H1 (cell line): ENCODE results near the gene GYPC. TPM values are rescaled to one million over a fixed set of nuclear protein-coding genes. Genes with fewer than 3 reads are reported as not detected.

Experiments used
- CTCF ChIA-PET: fragments of 300-600 bp; sonication (Branson Sonifier 250); formaldehyde crosslinking; loops from one replicate; lab custom pipeline; 2021; ENCODE audit not compliant: partially characterized antibody; lab: Charles Lee
- POLR2A ChIA-PET: fragments of 300-600 bp; sonication (Branson Sonifier 250); formaldehyde crosslinking; loops from one replicate; lab custom pipeline; 2021; ENCODE audit warnings: inconsistent platforms; ENCODE audit not compliant: partially characterized antibody; lab: Charles Lee
- DNase-seq, 2 experiments: peaks; one replicate each; pipeline versions ENCODE4 v3.0.0 to v3.0.0-alpha.2; 2010 to 2022; ENCODE audit warnings: low spot score in 2 of 2, low read depth in 1 of 2, mixed read lengths in 1 of 2
- FAIRE-seq: peaks from 2 replicates; lab custom pipeline; 2011; peaks lifted over from hg19 to GRCh38; lab: Jason Lieb, UNC
- H2AFZ ChIP-seq: 2 replicates; pipeline ENCODE4 v1.8.1; 2012; ENCODE audit warnings: low read length, inconsistent platforms
- H2AK5ac ChIP-seq: 2 replicates; pipeline ENCODE4 v1.6.1; 2013; ENCODE audit warnings: low read depth, low read length
- H2BK120ac ChIP-seq: replicated peaks from 2 replicates; pipeline ENCODE3; 2013; ENCODE audit warnings: low read depth, low read length, inconsistent platforms
- H2BK12ac ChIP-seq: 2 replicates; pipeline ENCODE4 v1.6.1; 2013; ENCODE audit warnings: low read depth, low read length
- H2BK15ac ChIP-seq: 2 replicates; pipeline ENCODE4 v1.6.1; 2013; ENCODE audit warnings: low read length
- H2BK20ac ChIP-seq: 2 replicates; pipeline ENCODE4 v1.6.1; 2013; ENCODE audit warnings: low read length
- H2BK5ac ChIP-seq: 2 replicates; pipeline ENCODE4 v1.6.1; 2013; ENCODE audit warnings: low read depth, low read length
- H3K14ac ChIP-seq: 2 replicates; pipeline ENCODE4 v1.6.1; 2013; ENCODE audit warnings: inconsistent platforms; ENCODE audit not compliant: insufficient read length
- H3K18ac ChIP-seq: 2 replicates; pipeline ENCODE4 v1.6.1; 2013; ENCODE audit warnings: low read length; ENCODE audit errors: extremely low read depth
- H3K23ac ChIP-seq: 2 replicates; pipeline ENCODE4 v1.6.1; 2013; ENCODE audit warnings: inconsistent platforms; ENCODE audit not compliant: insufficient read length
- H3K23me2 ChIP-seq: 2 replicates; pipeline ENCODE4 v1.6.1; 2013; ENCODE audit warnings: low read depth, low read length
- H3K27ac ChIP-seq: 2 replicates; pipeline ENCODE4 v1.6.1; 2011; ENCODE audit warnings: low read depth, low read length, inconsistent platforms
- H3K27me3 ChIP-seq, 4 experiments: replicated peaks in 1 of 4; 1 replicate in 1 of 4; 2 replicates in 3 of 4; pipeline versions ENCODE4 v1.6.1 to v1.8.1; 2011 to 2013; ENCODE audit warnings: low read length in 3 of 4, mild to moderate bottlenecking in 3 of 4, inconsistent platforms in 2 of 4, mixed read lengths in 2 of 4, moderate library complexity in 1 of 4; ENCODE audit not compliant: control insufficient read depth in 3 of 4, insufficient read depth in 3 of 4; ENCODE audit errors: extremely low read depth in 1 of 4
- H3K36me3 ChIP-seq, 4 experiments: 2 replicates each; pipeline versions ENCODE4 v1.6.1 to v1.8.1; 2011 to 2013; ENCODE audit warnings: mild to moderate bottlenecking in 4 of 4, low read length in 3 of 4, moderate library complexity in 2 of 4, control low read depth in 1 of 4, inconsistent platforms in 1 of 4; ENCODE audit not compliant: insufficient read depth in 4 of 4, control insufficient read depth in 2 of 4
- H3K4ac ChIP-seq: replicated peaks from 2 replicates; pipeline ENCODE3; 2013; ENCODE audit warnings: low read length, low read depth, mixed read lengths, inconsistent platforms; ENCODE audit not compliant: insufficient read length
- H3K4me1 ChIP-seq, 4 experiments: replicated peaks in 1 of 4; 1 replicate in 1 of 4; 2 replicates in 3 of 4; pipeline versions ENCODE4 v1.6.1 to v1.8.1; 2011 to 2013; ENCODE audit warnings: low read length in 3 of 4, inconsistent platforms in 2 of 4, mixed read lengths in 1 of 4; ENCODE audit not compliant: insufficient read depth in 4 of 4, control insufficient read depth in 3 of 4
- H3K4me2 ChIP-seq, 2 experiments: 2 replicates each; pipeline versions ENCODE4 v1.6.1 to v1.8.1; 2011 to 2013; ENCODE audit warnings: low read depth in 2 of 2, low read length in 2 of 2, control low read depth in 1 of 2, inconsistent platforms in 1 of 2, mild to moderate bottlenecking in 1 of 2; ENCODE audit not compliant: insufficient read depth in 1 of 2
- H3K4me3 ChIP-seq, 4 experiments: fragments of 200-600, 300-600 bp in 1 of 4; sonication (generic), shearing (Covaris generic), sonication (Bioruptor Twin) in 1 of 4; 2 replicates each; pipeline versions ENCODE4 v1.5.1 to v1.8.1; 2011 to 2016; ENCODE audit warnings: low read length in 4 of 4, low read depth in 3 of 4, control low read depth in 2 of 4, inconsistent platforms in 2 of 4, mild to moderate bottlenecking in 2 of 4, mixed read lengths in 1 of 4, moderate library complexity in 1 of 4; ENCODE audit not compliant: insufficient read depth in 2 of 4; ENCODE audit errors: extremely low read depth in 1 of 4
- H3K56ac ChIP-seq: replicated peaks from 2 replicates; pipeline ENCODE3; 2013; ENCODE audit warnings: low read depth, mild to moderate bottlenecking, mixed read lengths, low read length, inconsistent platforms; ENCODE audit not compliant: insufficient read length
- H3K79me1 ChIP-seq: 2 replicates; pipeline ENCODE4 v1.6.1; 2013; ENCODE audit warnings: low read depth, low read length, control low read depth
- H3K79me2 ChIP-seq, 2 experiments: 2 replicates each; pipeline versions ENCODE4 v1.6.1 to v1.8.1; 2012 to 2013; ENCODE audit warnings: low read length in 2 of 2, mild to moderate bottlenecking in 2 of 2, inconsistent platforms in 1 of 2; ENCODE audit not compliant: insufficient read depth in 2 of 2, control insufficient read depth in 1 of 2
- H3K9ac ChIP-seq, 4 experiments: replicated peaks in 1 of 4; 1 replicate in 1 of 4; 2 replicates in 3 of 4; pipeline versions ENCODE4 v1.6.1 to v1.8.1; 2011 to 2013; ENCODE audit warnings: low read depth in 3 of 4, low read length in 3 of 4, control low read depth in 2 of 4, mild to moderate bottlenecking in 2 of 4, moderate library complexity in 2 of 4, inconsistent platforms in 1 of 4; ENCODE audit errors: extremely low read depth in 1 of 4
- H3K9me3 ChIP-seq, 2 experiments: 2 replicates each; pipeline versions ENCODE4 v1.6.1 to v1.8.1; 2012 to 2013; ENCODE audit warnings: mild to moderate bottlenecking in 2 of 2, moderate library complexity in 2 of 2, control low read depth in 1 of 2, inconsistent platforms in 1 of 2, low read depth in 1 of 2, low read length in 1 of 2, mixed read lengths in 1 of 2; ENCODE audit not compliant: insufficient read depth in 2 of 2
- H4K20me1 ChIP-seq, 2 experiments: replicated peaks in 1 of 2; 2 replicates each; pipeline versions ENCODE3 to v1.8.1; 2011 to 2013; ENCODE audit warnings: inconsistent platforms in 2 of 2, low read length in 2 of 2, mild to moderate bottlenecking in 1 of 2; ENCODE audit not compliant: insufficient read depth in 2 of 2, control insufficient read depth in 1 of 2
- H4K5ac ChIP-seq: 2 replicates; pipeline ENCODE4 v1.6.1; 2013; ENCODE audit warnings: low read length, low read depth, mixed read lengths, inconsistent platforms; ENCODE audit not compliant: insufficient read length
- H4K8ac ChIP-seq: 2 replicates; pipeline ENCODE4 v1.8.0; 2013; ENCODE audit warnings: mild to moderate bottlenecking, moderate library complexity, low read length, inconsistent platforms; ENCODE audit not compliant: insufficient read depth; ENCODE audit errors: extremely low read depth
- H4K91ac ChIP-seq: replicated peaks from 2 replicates; pipeline ENCODE3; 2013; ENCODE audit warnings: low read length, mixed read lengths, inconsistent platforms; ENCODE audit not compliant: insufficient read length
- KDM1A ChIP-seq: fragments of 200-600, 300-600 bp; sonication (generic); IDR thresholded peaks from 2 replicates; pipeline ENCODE4 v1.7.1; 2016; ENCODE audit warnings: mild to moderate bottlenecking, low read length, borderline replicate concordance
- NRF1 ChIP-seq: IDR thresholded peaks from 2 replicates; pipeline ENCODE4 v1.6.1; 2011; ENCODE audit warnings: mild to moderate bottlenecking, low read depth, low read length, improper control_type of control experiment
- POLR2AphosphoS5 ChIP-seq: IDR thresholded peaks from 2 replicates; pipeline ENCODE4 v1.6.1; 2011; ENCODE audit warnings: low read depth, low read length
- POU5F1 ChIP-seq: IDR thresholded peaks from 2 replicates; pipeline ENCODE4 v1.6.1; 2011; ENCODE audit warnings: low read depth, mild to moderate bottlenecking, low read length, moderate library complexity
- SIRT6 ChIP-seq: IDR thresholded peaks from one replicate; pipeline ENCODE4 v1.7.1; 2012; ENCODE audit warnings: low read length, inconsistent platforms
- SP1 ChIP-seq: IDR thresholded peaks from 2 replicates; pipeline ENCODE4 v1.6.1; 2011; ENCODE audit warnings: low read depth, low read length
- TAF7 ChIP-seq: optimal IDR thresholded peaks from 2 replicates; pipeline ENCODE3; 2011; ENCODE audit warnings: low read depth, mild to moderate bottlenecking, inconsistent platforms, low read length, moderate library complexity, borderline replicate concordance
- TBP ChIP-seq: IDR thresholded peaks from 2 replicates; pipeline ENCODE4 v1.6.1; 2011; ENCODE audit warnings: low read depth, low read length, improper control_type of control experiment
- WGBS, 2 experiments: shearing (Covaris generic) in 1 of 2; methylation state at CpG; one replicate each; pipeline versions ENCODE4 v1.1.6 to v1.1.7; 2013 to 2015; ENCODE audit warnings: low lambda C conversion rate in 2 of 2, mixed read lengths in 2 of 2, inconsistent platforms in 1 of 2, low coverage in 1 of 2, missing lambda C conversion rate in 1 of 2; ENCODE audit not compliant: insufficient replicate concordance in 2 of 2, insufficient coverage in 1 of 2, insufficient read length in 1 of 2; ENCODE audit errors: extremely low coverage in 1 of 2, missing lambda C conversion rate in 1 of 2; 5-methylcytosine and 5-hydroxymethylcytosine counted together
- polyA plus RNA-seq, 7 experiments: library from polyadenylated mRNA; depleted of rRNA in 3 of 7; stranded (reverse) in 5 of 7; unstranded in 2 of 7; fragments of >200 nt in 5 of 7; fragments of 200-250 nt in 2 of 7; gene quantifications; 1 replicate in 5 of 7; 2 replicates in 1 of 7; 4 replicates in 1 of 7; pipeline versions ENCODE4 v1.2.1 to v1.2.3, GENCODE V29; 2011 to 2013; ENCODE audit warnings: missing spikeins in 2 of 7, mixed read lengths in 2 of 7
- total RNA-seq: library from RNA; stranded (reverse); fragmentation: NEBNext Ultra II Directional; extraction: Animal tissue kit (Norgen Biotek cat#: 25700); gene quantifications from 2 replicates; pipeline ENCODE4 v1.2.1, GENCODE V29; 2021
- TF ChIP-seq, protein P1 (sequence below): IDR thresholded peaks from 2 replicates; pipeline ENCODE4 v1.6.1; 2012; ENCODE audit warnings: inconsistent platforms

GYPC gene
- total and polyA plus RNA-seq, 2 of the 8 experiments (the other 6 are each of a cell fraction or from before 2014, with no cell fraction given): 26.8 to 53.6 TPM

DNA sequence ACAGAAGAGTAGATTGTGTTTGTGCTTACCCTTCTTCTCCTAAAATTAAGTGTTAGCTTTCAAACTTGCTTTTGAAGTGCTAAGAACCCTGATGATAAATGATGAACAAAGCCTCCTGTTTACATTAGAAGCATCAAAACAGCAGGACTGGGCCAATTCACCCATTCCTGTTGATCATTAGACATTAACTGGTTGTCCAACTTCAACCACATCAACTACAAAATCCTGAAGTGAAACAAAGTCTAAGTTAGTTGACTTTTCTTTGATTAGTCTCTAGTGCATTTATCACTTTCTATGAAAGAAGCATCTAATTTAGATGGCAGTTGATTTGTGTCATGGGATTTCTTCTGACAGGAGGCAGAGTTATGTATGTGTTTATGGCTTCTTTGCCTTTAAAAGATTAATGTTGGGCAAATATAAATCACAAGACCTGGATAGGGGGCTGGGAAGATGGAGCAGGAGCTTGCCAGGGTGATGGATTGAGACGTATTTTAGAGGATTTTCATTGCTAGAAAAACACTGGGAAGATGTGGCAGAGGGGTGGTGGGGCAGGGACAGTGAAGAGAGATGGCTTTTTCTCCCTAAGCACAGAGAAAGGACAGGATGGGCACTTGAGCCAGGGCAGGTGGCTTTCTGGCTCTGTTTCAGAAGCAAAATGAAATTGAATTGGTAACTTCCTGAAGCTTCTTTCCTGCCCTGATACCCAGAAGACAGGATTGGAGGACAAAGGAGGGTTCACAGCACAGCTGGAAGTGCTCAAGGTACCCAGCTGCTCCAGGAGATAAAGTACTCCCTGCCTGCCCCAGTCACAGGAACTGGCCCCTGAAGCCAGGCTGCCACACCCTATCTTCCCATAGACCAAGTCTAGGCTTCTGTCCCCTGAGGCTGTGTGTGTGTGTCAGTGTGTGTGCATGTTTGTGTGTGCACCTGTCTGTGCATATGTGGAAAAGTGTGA is 20.5 kb downstream of the GYPC start:
- 94% methylated on average over 1 of the region's 1 CpG; no CpG with 5 or more reads in 1 of the 2 experiments for WGBS, 2 experiments
- H3K4me1 ChIP-seq: no peaks in the 10 kb centered on the region
- no peaks in the 10 kb centered on the region for H3K36me3 ChIP-seq
- no peaks in the 10 kb centered on the region for H3K79me2 ChIP-seq
- peaks cover 2% of the 10 kb centered on the region; the same call in 1 of the 2 replicates for H3K79me1 ChIP-seq
- FAIRE-seq (no peak), DNase-seq (no peak)
- peaks cover 0 to 2% of the 10 kb centered on the region in 2 experiments for H4K20me1 ChIP-seq
- no peaks in the 10 kb centered on the region for H3K27me3 ChIP-seq
- H3K4me2 ChIP-seq: no peak overlapping the region
- H4K91ac ChIP-seq: peak overlapping the region; percentile 46
- no peak overlapping the region for H2BK5ac ChIP-seq
- H4K8ac ChIP-seq: no peak overlapping the region
- H3K56ac ChIP-seq: no peak overlapping the region
- H2BK120ac ChIP-seq: no peak overlapping the region
- no peak overlapping the region for H4K5ac ChIP-seq
- no peak overlapping the region for H2AFZ ChIP-seq
- H3K9ac ChIP-seq: no peak overlapping the region
- no peak overlapping the region for H3K27ac ChIP-seq
- H3K23ac ChIP-seq: peak overlapping the region; percentile 54
- H3K9me3 ChIP-seq: peaks cover 4 to 15% of the 10 kb centered on the region in 2 experiments; a peak in 3 of 4 replicates
- H2AK5ac ChIP-seq: 0 out of 2 replicates have a peak overlapping the region, but pooled peaks have one; percentile 45
- POLR2A ChIA-PET: interaction anchor here (1.2 kb wide), 1 partner anchor 19 kb away, joined by 3 read pairs; no protein-coding TSS in a partner anchor
- H3K4me3 ChIP-seq: no peak overlapping the region
- TF ChIP-seq, protein P1, sequence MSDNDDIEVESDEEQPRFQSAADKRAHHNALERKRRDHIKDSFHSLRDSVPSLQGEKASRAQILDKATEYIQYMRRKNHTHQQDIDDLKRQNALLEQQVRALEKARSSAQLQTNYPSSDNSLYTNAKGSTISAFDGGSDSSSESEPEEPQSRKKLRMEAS: no peak
- no peak for TF ChIP-seq SIRT6
- TF ChIP-seq KDM1A: no peak
- no peak for TF ChIP-seq SP1
- no peak for TF ChIP-seq NRF1
- no peak for TF ChIP-seq TAF7
- no peak for TF ChIP-seq POU5F1
- TF ChIP-seq TBP: no peak
- no peak for TF ChIP-seq POLR2AphosphoS5
- 0 out of 2 replicates have a peak overlapping the region, but pooled peaks have one; percentile 35 for H2BK12ac ChIP-seq
- CTCF ChIA-PET: no interaction called here
- H2BK15ac ChIP-seq: no peak overlapping the region
- no peak overlapping the region for H3K18ac ChIP-seq
- H3K4ac ChIP-seq: no peak overlapping the region
- H3K14ac ChIP-seq: no peak overlapping the region
- H2BK20ac ChIP-seq: no peak overlapping the region
- H3K23me2 ChIP-seq: peaks cover 6% of the 10 kb centered on the region; the same call in 1 of the 2 replicates
